ENCODE measurements around the gene KRABD2.
"Not testable (repeated sequence)": the region's sequence is repeated elsewhere in the genome, so short reads cannot be mapped to it uniquely, and the experiment has no call there.

Gene KRABD2

GRCh38 chr17:8360751-8361150, 15.8 kb downstream of the KRABD2 start:
- DNase-seq (ENCODE audit: low spot score) = no peak

- DNase-seq (ENCODE audit: low spot score) = no peak
These were observed 16.2 kb downstream of the KRABD2 start for GRCh38 chr17:8360260-8360659.

- no peak for DNase-seq (ENCODE audit: low spot score)
These were observed 16.7 kb downstream of the KRABD2 start for GRCh38 chr17:8359769-8360168.

- DNase-seq (ENCODE audit: low spot score) = no peak
These were observed 18.6 kb downstream of the KRABD2 start for GRCh38 chr17:8357910-8358309.

GRCh38 chr17:8354236-8354635, 22.3 kb downstream of the KRABD2 start:
- DNase-seq (ENCODE audit: low spot score) = no peak

- DNase-seq (ENCODE audit: low spot score) = no peak
These were observed 22.8 kb downstream of the KRABD2 start for GRCh38 chr17:8353736-8354135.

GRCh38 chr17:8350339-8350738, 26.2 kb downstream of the KRABD2 start:
- DNase-seq (ENCODE audit: low spot score) = no peak

GRCh38 chr17:8347001-8347400, 29.5 kb downstream of the KRABD2 start:
- DNase-seq (ENCODE audit: low spot score) = not testable (repeated sequence)

- DNase-seq (ENCODE audit: low spot score) = no peak
These were observed 30.4 kb downstream of the KRABD2 start for GRCh38 chr17:8345951-8346665.

- DNase-seq (ENCODE audit: low spot score) = no peak
These were observed 31.3 kb downstream of the KRABD2 start for GRCh38 chr17:8345052-8345690.

- DNase-seq (ENCODE audit: low spot score) = no peak
These were observed 35.0 kb downstream of the KRABD2 start for GRCh38 chr17:8341456-8341855.

- no peak for DNase-seq (ENCODE audit: low spot score)
These were observed 37.0 kb downstream of the KRABD2 start, which contains the start of gene ODF4 for GRCh38 chr17:8339540-8339939. ODF4 (plus strand) TSS chr17:8339840; CDS start chr17:8340052, 212 bp downstream.

GRCh38 chr17:8338753-8339140, 37.8 kb downstream of the KRABD2 start:
- no peak for DNase-seq (ENCODE audit: low spot score)

GRCh38 chr17:8337802-8338752, 38.4 kb downstream of the KRABD2 start:
- DNase-seq (ENCODE audit: low spot score) = no peak

GRCh38 chr17:8333281-8333680, 43.2 kb downstream of the KRABD2 start:
- DNase-seq (ENCODE audit: low spot score) = no peak

- peak; percentile 38 for DNase-seq (ENCODE audit: low spot score)
These were observed 43.8 kb downstream of the KRABD2 start for GRCh38 chr17:8332688-8333087.

- no peak for DNase-seq (ENCODE audit: low spot score)
These were observed 44.4 kb downstream of the KRABD2 start for GRCh38 chr17:8332128-8332527.

- DNase-seq (ENCODE audit: low spot score) = no peak
These were observed 49.2 kb downstream of the KRABD2 start for GRCh38 chr17:8327303-8327649.
